ENCODE measurements around the gene XCL2. TPM values are rescaled to one million over a fixed set of nuclear protein-coding genes. Genes with fewer than 3 reads are reported as not detected.

XCL2 gene
- total RNA-seq, 1 experiment from 2014 or later, result not detected

DNA sequence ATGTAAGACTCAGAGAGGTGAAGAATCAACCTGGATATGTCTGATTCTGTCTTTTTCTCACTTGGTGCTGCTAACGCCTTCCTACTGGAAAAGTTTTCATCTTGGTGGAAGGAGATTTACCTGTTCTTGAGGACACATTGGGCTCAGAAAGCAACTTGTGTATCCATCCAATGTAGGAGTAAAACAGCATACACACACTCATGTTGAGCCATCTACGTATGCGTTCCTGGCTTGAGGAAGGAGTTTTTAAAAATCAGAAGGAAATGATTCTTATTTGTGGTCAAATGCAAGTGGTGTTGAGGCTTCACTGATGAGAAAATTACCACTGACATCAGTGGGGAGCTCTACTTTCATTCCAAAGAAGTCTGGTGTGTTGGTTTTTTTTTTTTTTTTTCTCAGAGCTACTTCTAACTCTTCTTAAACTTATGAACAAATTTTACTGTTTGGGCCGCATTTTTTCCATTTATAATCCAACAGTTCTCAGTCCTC is 25.6 kb downstream of the XCL2 start:
- H3K27ac ChIP-seq (ENCODE audit: low read length), result no peak overlapping the region
- no peaks in the 10 kb centered on the region for H3K4me1 ChIP-seq (ENCODE audit: low read length)
- H3K79me2 ChIP-seq (ENCODE audit: low read length), result no peaks in the 10 kb centered on the region
- no peak overlapping the region for H3K4me3 ChIP-seq (ENCODE audit: low read length)
- no peak overlapping the region for H3K9ac ChIP-seq (ENCODE audit: low read length)
- no peaks in the 10 kb centered on the region for H4K20me1 ChIP-seq (ENCODE audit: insufficient read depth, low read depth, low read length)
- no peaks in the 10 kb centered on the region for H3K9me2 ChIP-seq (replicated peaks; ENCODE audit: insufficient read depth, low read length)
- no peak for DNase-seq
- no peaks in the 10 kb centered on the region for H3K9me3 ChIP-seq (ENCODE audit: low read length)
- no peaks in the 10 kb centered on the region for H3K36me3 ChIP-seq (ENCODE audit: insufficient read depth, low read length)
- no peak overlapping the region for H2AFZ ChIP-seq (ENCODE audit: low read length)
- H3K4me2 ChIP-seq (ENCODE audit: low read depth, low read length, poor library complexity, severe bottlenecking), result no peak overlapping the region
- no peaks in the 10 kb centered on the region for H3K27me3 ChIP-seq (ENCODE audit: low read length)

DNA sequence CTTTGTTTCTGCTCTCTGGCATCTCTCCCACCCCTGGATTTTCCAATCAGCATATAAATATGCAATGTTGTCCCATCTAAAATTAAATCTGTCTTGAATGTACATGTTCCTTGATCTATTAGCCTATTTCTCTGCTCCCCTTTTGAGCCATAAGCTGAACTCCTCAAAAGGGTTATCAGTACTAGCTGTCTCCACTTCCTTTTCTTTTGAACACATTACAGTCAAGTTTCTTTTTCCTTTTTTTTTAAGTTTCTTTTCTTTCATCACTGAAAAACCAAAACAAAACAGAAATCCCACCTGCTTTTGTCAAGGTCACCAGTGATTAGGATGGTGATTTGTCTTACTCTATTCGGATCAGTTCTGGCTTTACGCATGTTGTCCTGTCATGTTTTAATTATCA is 29.3 kb downstream of the XCL2 start:
- H3K4me1 ChIP-seq (ENCODE audit: low read length), result no peaks in the 10 kb centered on the region
- no peak overlapping the region for H2AFZ ChIP-seq (ENCODE audit: low read length)
- no peaks in the 10 kb centered on the region for H3K79me2 ChIP-seq (ENCODE audit: low read length)
- no peak overlapping the region for H3K4me2 ChIP-seq (ENCODE audit: low read depth, low read length, poor library complexity, severe bottlenecking)
- no peaks in the 10 kb centered on the region for H3K27me3 ChIP-seq (ENCODE audit: low read length)
- H4K20me1 ChIP-seq (ENCODE audit: insufficient read depth, low read depth, low read length), result no peaks in the 10 kb centered on the region
- H3K27ac ChIP-seq (ENCODE audit: low read length), result no peak overlapping the region
- no peak for DNase-seq
- no peaks in the 10 kb centered on the region for H3K9me3 ChIP-seq (ENCODE audit: low read length)
- H3K36me3 ChIP-seq (ENCODE audit: insufficient read depth, low read length), result no peaks in the 10 kb centered on the region
- no peak overlapping the region for H3K9ac ChIP-seq (ENCODE audit: low read length)
- no peak overlapping the region for H3K4me3 ChIP-seq (ENCODE audit: low read length)
- H3K9me2 ChIP-seq (replicated peaks; ENCODE audit: insufficient read depth, low read length), result no peaks in the 10 kb centered on the region

DNA sequence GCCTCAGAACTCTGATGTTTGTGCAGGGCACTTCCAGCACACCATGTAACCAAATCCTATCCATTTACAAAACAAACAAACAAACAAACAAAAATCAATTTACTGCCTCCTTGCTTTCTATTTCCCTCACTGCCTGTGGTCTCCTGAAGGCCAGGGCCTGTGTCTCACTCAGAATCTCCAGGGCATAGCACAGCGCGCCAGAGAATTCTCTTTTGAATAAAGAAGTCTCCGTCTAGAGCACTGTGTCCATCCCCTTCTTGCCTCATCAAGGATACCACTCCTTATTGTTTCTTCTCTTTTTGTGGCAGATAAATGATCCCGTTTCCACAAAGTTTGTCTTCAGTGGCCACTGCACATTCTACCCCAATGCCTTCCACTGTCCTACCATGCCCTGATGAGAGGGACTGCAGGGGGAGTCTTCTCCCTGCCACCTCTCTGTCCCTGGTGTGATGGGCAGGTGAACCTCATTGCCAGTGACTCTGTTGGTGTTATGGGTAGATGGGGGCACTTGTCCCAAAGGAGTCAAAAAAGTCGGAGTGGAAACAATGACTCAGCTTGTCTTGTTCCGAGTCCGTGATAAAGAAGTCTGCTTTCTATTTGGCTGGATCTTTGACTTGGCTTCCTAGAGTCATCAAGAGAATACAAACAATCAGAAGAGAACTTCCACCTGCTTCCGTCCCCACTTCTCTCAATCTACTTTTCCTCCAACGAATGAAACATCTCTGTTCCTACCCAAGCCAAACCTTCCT is 30.0 kb downstream of the XCL2 start:
- H3K9me2 ChIP-seq (replicated peaks; ENCODE audit: insufficient read depth, low read length), result no peaks in the 10 kb centered on the region
- H4K20me1 ChIP-seq (ENCODE audit: insufficient read depth, low read depth, low read length), result no peaks in the 10 kb centered on the region
- no peak overlapping the region for H3K4me3 ChIP-seq (ENCODE audit: low read length)
- H3K9ac ChIP-seq (ENCODE audit: low read length), result no peak overlapping the region
- H3K36me3 ChIP-seq (ENCODE audit: insufficient read depth, low read length), result no peaks in the 10 kb centered on the region
- H3K27ac ChIP-seq (ENCODE audit: low read length), result no peak overlapping the region
- H3K9me3 ChIP-seq (ENCODE audit: low read length), result no peaks in the 10 kb centered on the region
- no peaks in the 10 kb centered on the region for H3K27me3 ChIP-seq (ENCODE audit: low read length)
- H3K4me1 ChIP-seq (ENCODE audit: low read length), result no peaks in the 10 kb centered on the region
- no peak overlapping the region for H2AFZ ChIP-seq (ENCODE audit: low read length)
- no peak overlapping the region for H3K4me2 ChIP-seq (ENCODE audit: low read depth, low read length, poor library complexity, severe bottlenecking)
- no peak for DNase-seq
- H3K79me2 ChIP-seq (ENCODE audit: low read length), result no peaks in the 10 kb centered on the region

DNA sequence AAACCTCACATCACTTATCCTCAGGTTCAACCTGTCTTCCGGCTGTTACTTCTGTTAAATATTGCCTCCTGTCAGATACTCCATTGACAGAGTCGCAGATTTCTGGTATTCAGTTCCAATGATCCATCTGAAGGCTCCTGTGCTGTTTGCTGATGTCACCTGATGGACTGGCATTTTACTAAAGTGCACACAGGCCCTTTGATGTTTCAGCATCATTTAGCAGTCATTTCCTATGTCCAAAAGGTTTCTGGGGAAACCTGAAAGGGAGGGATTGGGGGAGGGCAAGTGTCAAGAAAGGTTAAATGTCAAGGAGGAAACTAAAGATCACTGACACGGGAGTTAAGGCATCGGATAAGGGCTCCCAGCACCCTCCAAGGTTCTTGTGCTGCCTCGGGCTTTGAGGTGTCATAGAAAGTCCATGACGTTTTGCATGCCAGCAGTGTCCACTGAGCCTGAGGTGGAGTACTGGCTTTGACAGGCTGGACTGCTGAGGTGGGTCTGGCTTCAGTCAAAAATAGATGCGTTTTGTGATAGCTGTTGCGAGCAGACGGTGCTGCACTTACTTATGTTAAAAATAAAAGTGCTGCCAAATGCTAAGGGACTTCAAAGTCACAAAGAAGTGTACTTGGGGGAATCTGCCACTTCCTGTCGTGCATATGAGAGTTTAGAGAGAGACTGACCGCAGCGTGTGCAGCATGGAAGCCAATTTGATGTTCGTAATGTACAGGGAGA is 30.8 kb downstream of the XCL2 start:
- DNase-seq, result no peak
- no peaks in the 10 kb centered on the region for H3K36me3 ChIP-seq (ENCODE audit: insufficient read depth, low read length)
- H3K4me3 ChIP-seq (ENCODE audit: low read length), result no peak overlapping the region
- no peaks in the 10 kb centered on the region for H3K79me2 ChIP-seq (ENCODE audit: low read length)
- no peak overlapping the region for H3K9ac ChIP-seq (ENCODE audit: low read length)
- H3K27me3 ChIP-seq (ENCODE audit: low read length), result no peaks in the 10 kb centered on the region
- no peak overlapping the region for H3K4me2 ChIP-seq (ENCODE audit: low read depth, low read length, poor library complexity, severe bottlenecking)
- no peaks in the 10 kb centered on the region for H3K9me3 ChIP-seq (ENCODE audit: low read length)
- no peak overlapping the region for H2AFZ ChIP-seq (ENCODE audit: low read length)
- no peaks in the 10 kb centered on the region for H3K4me1 ChIP-seq (ENCODE audit: low read length)
- no peaks in the 10 kb centered on the region for H4K20me1 ChIP-seq (ENCODE audit: insufficient read depth, low read depth, low read length)
- no peak overlapping the region for H3K27ac ChIP-seq (ENCODE audit: low read length)
- H3K9me2 ChIP-seq (replicated peaks; ENCODE audit: insufficient read depth, low read length), result no peaks in the 10 kb centered on the region

DNA sequence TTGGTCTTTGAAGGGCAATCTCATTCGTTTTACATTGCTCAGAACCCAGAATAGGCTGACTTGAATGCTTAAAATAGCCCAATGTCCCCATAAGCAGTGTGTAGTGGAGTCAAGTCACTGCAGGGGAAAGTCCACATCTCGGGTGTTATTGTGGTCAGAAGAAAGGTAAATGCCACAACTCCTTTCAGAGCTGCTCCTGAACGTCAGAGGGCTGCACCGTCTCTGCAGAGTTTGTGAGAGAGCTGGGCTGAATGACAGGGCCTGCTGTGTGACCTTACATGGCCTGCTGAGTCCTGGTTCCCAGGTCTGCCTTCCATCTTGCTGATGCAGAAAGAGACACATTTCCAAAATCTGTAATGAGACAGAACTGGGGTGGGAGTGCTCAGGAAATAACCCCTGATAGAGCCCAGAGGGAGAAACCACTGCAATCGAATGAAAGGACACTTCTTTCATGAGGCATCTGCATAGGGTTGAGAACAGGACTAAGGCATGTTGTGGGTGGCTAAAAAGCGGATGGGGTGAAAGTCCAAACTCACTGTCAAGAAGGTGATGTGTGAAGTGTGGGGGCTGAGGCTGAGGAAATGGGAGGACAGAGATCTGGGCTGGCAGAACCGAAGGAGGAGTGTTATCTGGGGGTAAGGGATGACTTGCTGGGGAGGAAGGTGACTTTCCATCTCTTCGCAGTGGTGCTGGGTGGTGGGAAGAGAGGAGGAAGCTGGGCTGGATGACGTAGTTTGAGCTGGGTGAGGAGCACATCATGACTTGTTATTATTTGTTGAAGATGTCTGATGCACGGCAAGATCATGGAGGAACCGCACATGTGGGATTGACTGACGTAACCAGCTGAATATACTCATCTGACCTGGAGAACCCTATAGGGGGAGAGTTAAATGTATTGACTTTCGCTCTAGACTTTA is 33.7 kb downstream of the XCL2 start:
- Histone ChIP-seq H2AFZ (ENCODE audit: low read length) (no peak overlapping the region), H3K9me3 (ENCODE audit: low read length) (no peaks in the 10 kb centered on the region), H3K9ac (ENCODE audit: low read length) (no peak overlapping the region), H3K27me3 (ENCODE audit: low read length) (no peaks in the 10 kb centered on the region), H3K27ac (ENCODE audit: low read length) (no peak overlapping the region), H3K36me3 (ENCODE audit: insufficient read depth, low read length) (no peaks in the 10 kb centered on the region), H4K20me1 (ENCODE audit: insufficient read depth, low read depth, low read length) (no peaks in the 10 kb centered on the region), H3K79me2 (ENCODE audit: low read length) (no peaks in the 10 kb centered on the region), H3K4me3 (ENCODE audit: low read length) (no peak overlapping the region), H3K4me2 (ENCODE audit: low read depth, low read length, poor library complexity, severe bottlenecking) (no peak overlapping the region), H3K4me1 (ENCODE audit: low read length) (no peaks in the 10 kb centered on the region), H3K9me2 (replicated peaks; ENCODE audit: insufficient read depth, low read length) (no peaks in the 10 kb centered on the region)
- no peak for DNase-seq

DNA sequence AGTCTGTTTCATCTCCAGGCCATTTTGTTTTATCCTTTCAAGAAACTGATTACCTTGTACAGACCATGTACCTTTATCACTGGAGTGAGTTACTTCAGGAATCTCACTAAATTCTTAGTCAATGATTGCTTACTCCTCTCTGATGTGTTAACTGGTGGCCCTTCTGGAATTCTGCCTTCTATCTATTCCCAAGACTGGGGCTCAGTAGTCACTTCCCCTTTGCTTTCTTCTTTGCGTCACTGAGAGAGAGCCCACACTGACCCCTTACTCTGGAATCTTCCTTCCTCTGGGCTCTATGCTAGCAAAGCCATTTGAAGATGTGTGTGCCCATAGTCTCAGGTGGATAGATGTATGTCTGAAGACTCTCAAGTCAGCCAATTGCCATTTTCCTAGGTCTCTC is 34.6 kb downstream of the XCL2 start:
- Histone ChIP-seq H3K4me2 (ENCODE audit: low read depth, low read length, poor library complexity, severe bottlenecking) (no peak overlapping the region), H3K9ac (ENCODE audit: low read length) (no peak overlapping the region)

DNA sequence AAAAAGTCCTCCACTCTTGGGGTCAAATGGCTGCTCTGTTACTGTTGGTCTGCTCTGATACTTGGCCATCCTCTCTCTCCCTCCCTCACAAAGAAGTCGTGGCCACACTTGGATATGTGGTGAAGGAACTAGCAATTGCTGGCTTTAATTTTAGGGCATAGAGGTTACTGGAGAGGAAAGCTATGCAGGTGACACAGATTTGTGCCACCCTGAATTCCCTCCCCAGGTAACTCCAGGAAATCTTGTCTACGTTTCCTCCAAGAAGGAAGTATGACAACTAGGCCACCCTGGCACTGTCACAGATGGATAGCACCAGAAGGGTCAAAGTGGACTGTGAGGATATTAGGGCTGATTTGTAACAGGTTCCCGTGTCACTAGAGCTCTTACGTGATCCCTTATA is 36.0 kb downstream of the XCL2 start:
- H3K4me2 ChIP-seq (ENCODE audit: low read depth, low read length, poor library complexity, severe bottlenecking), result no peak overlapping the region
- no peaks in the 10 kb centered on the region for H3K9me3 ChIP-seq (ENCODE audit: low read length)
- no peaks in the 10 kb centered on the region for H3K79me2 ChIP-seq (ENCODE audit: low read length)
- no peaks in the 10 kb centered on the region for H3K36me3 ChIP-seq (ENCODE audit: insufficient read depth, low read length)
- no peak for DNase-seq
- H4K20me1 ChIP-seq (ENCODE audit: insufficient read depth, low read depth, low read length), result no peaks in the 10 kb centered on the region
- no peaks in the 10 kb centered on the region for H3K4me1 ChIP-seq (ENCODE audit: low read length)
- no peak overlapping the region for H3K9ac ChIP-seq (ENCODE audit: low read length)
- H3K9me2 ChIP-seq (replicated peaks; ENCODE audit: insufficient read depth, low read length), result no peaks in the 10 kb centered on the region
- H3K27me3 ChIP-seq (ENCODE audit: low read length), result no peaks in the 10 kb centered on the region
- H3K4me3 ChIP-seq (ENCODE audit: low read length), result no peak overlapping the region
- H3K27ac ChIP-seq (ENCODE audit: low read length), result no peak overlapping the region
- H2AFZ ChIP-seq (ENCODE audit: low read length), result no peak overlapping the region; the same call in 1 of the 2 replicates

More for the DNA sequence above, 34.6 kb downstream of the XCL2 start:
- H3K79me2 ChIP-seq (ENCODE audit: low read length), result no peaks in the 10 kb centered on the region
- H3K4me3 ChIP-seq (ENCODE audit: low read length), result no peak overlapping the region
- no peaks in the 10 kb centered on the region for H3K4me1 ChIP-seq (ENCODE audit: low read length)
- H3K27ac ChIP-seq (ENCODE audit: low read length), result no peak overlapping the region
- H4K20me1 ChIP-seq (ENCODE audit: insufficient read depth, low read depth, low read length), result no peaks in the 10 kb centered on the region
- no peak for DNase-seq
- H3K27me3 ChIP-seq (ENCODE audit: low read length), result no peaks in the 10 kb centered on the region
- no peaks in the 10 kb centered on the region for H3K9me2 ChIP-seq (replicated peaks; ENCODE audit: insufficient read depth, low read length)
- no peaks in the 10 kb centered on the region for H3K36me3 ChIP-seq (ENCODE audit: insufficient read depth, low read length)
- no peaks in the 10 kb centered on the region for H3K9me3 ChIP-seq (ENCODE audit: low read length)
- H2AFZ ChIP-seq (ENCODE audit: low read length), result no peak overlapping the region

DNA sequence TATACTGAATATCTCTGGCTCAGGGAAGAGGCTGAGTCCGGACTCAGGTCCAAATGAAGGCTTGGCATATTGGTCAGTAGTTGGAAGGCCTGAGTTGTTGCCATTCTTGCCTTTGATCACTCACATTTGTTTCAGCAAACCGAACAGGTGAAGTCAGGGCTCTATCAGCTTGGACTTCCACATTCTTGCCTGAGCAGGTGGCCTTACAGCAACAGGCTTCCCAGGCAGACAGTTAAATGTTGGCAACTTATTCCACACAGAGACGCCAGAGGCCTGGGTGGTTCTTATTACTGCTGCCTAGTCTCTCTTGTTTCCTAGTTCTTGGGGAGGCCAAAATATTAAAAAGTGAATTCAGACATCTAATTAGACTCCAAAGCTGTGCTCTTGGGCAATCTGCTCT is 36.6 kb downstream of the XCL2 start:
- Histone ChIP-seq H3K4me3 (ENCODE audit: low read length) (no peak overlapping the region), H3K79me2 (ENCODE audit: low read length) (no peaks in the 10 kb centered on the region), H3K9me2 (replicated peaks; ENCODE audit: insufficient read depth, low read length) (no peaks in the 10 kb centered on the region), H3K27me3 (ENCODE audit: low read length) (no peaks in the 10 kb centered on the region), H2AFZ (ENCODE audit: low read length) (no peak overlapping the region), H3K4me1 (ENCODE audit: low read length) (no peaks in the 10 kb centered on the region), H3K9me3 (ENCODE audit: low read length) (no peaks in the 10 kb centered on the region), H3K9ac (ENCODE audit: low read length) (no peak overlapping the region), H3K36me3 (ENCODE audit: insufficient read depth, low read length) (no peaks in the 10 kb centered on the region), H3K4me2 (ENCODE audit: low read depth, low read length, poor library complexity, severe bottlenecking) (no peak overlapping the region), H4K20me1 (ENCODE audit: insufficient read depth, low read depth, low read length) (no peaks in the 10 kb centered on the region), H3K27ac (ENCODE audit: low read length) (no peak overlapping the region)
- DNase-seq, result no peak

Data from Karpas-422 (cell line).